Measurements from ENCODE around the gene AIP. TPM values are rescaled to one million over a fixed set of nuclear protein-coding genes. Genes with fewer than 3 reads are reported as not detected.

Gene AIP
- total and polyA plus RNA-seq, 2 of the 8 experiments (the other 6 are each of a cell fraction or from before 2014, with no cell fraction given): 29.8 to 54.4 TPM

DNA sequence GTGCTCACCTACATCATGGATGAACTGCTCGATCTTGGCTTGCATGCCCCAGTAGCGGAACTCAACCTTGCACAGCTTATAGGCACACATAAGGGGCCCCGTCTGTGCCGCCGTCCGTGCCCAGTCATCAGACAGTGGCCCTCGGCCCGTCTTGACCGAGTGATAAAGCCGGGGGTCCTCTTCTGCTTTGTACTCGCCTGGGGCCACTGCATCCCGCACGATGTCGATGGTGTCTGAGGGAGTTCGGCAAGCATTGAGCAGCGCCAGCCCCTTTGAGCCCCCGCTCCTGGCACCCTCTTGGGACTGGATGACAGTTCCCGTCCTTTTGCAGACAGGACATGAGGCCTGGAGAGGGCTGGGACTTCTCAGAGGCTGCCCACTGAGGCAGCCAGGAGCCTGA, 19.0 kb downstream of the AIP start (continued):
- TF ChIP-seq CEBPB (IDR thresholded peaks at IDR 0.05; ENCODE audit: low read depth, low read length) (no peak), CTBP2 (IDR thresholded peaks at IDR 0.05; ENCODE audit: borderline replicate concordance, insufficient read depth, insufficient read length, low read length) (no peak)

Data from H1 (cell line).